SK-N-SH (cell line): ENCODE measurements around the gene NPM1. TPM values are rescaled to one million over a fixed set of nuclear protein-coding genes. Genes with fewer than 3 reads are reported as not detected.

Experiments
- CTCF ChIA-PET: fragments of 300-600, 350-600 bp; formaldehyde crosslinking; extraction: SDS; loops from one replicate; lab custom pipeline; 2021; lab: Yijun Ruan, JAX
- POLR2A ChIA-PET: fragments of 350-600 bp; sonication (Branson Sonifier 250); formaldehyde crosslinking; extraction: SDS; loops from one replicate; lab custom pipeline; 2020; ENCODE audit warnings: antibody characterized with exemption, inconsistent platforms; lab: Yijun Ruan, JAX
- DNase-seq: peaks from one replicate; pipeline ENCODE4 v3.0.0; 2012
- H2AFZ ChIP-seq: fragments of 200-600 bp; sonication (generic); 2 replicates; pipeline ENCODE4 v1.8.1; 2016; ENCODE audit warnings: antibody characterized with exemption, mild to moderate bottlenecking, low read depth
- H3F3A ChIP-seq: fragments of 200-600 bp; sonication (generic); replicated peaks from 2 replicates; pipeline ENCODE3; 2016; ENCODE audit warnings: antibody characterized with exemption, mild to moderate bottlenecking; ENCODE audit not compliant: insufficient read depth
- H3K27ac ChIP-seq, 2 experiments: fragments of 200-500 bp in 1 of 2; fragments of 200-600 bp in 1 of 2; sonication (Bioruptor generic) in 1 of 2; sonication (generic), shearing (Covaris generic) in 1 of 2; 2 replicates each; pipeline versions ENCODE4 v1.5.1 to v1.6.1; 2014 to 2016; ENCODE audit warnings: low read depth in 2 of 2, inconsistent platforms in 1 of 2, low read length in 1 of 2, mild to moderate bottlenecking in 1 of 2, mixed read lengths in 1 of 2
- H3K27me3 ChIP-seq: fragments of 200-600 bp; sonication (generic), shearing (Covaris generic); 2 replicates; pipeline ENCODE4 v1.6.1; 2016; ENCODE audit warnings: mixed run types; ENCODE audit not compliant: insufficient read depth
- H3K36me3 ChIP-seq, 2 experiments: fragments of 200-500 bp in 1 of 2; fragments of 200-600 bp in 1 of 2; sonication (Bioruptor generic) in 1 of 2; sonication (generic) in 1 of 2; replicated peaks in 1 of 2; 2 replicates each; pipeline versions ENCODE3 to v1.5.1; 2014 to 2016; ENCODE audit warnings: low read length in 1 of 2, mild to moderate bottlenecking in 1 of 2; ENCODE audit not compliant: insufficient read depth in 2 of 2, control insufficient read depth in 1 of 2
- H3K4me1 ChIP-seq, 2 experiments: fragments of 200-500 bp in 1 of 2; fragments of 200-600 bp in 1 of 2; sonication (Bioruptor generic) in 1 of 2; sonication (generic), shearing (Covaris generic) in 1 of 2; 2 replicates each; pipeline versions ENCODE4 v1.5.1 to v1.6.1; 2014 to 2016; ENCODE audit warnings: low read depth in 1 of 2, low read length in 1 of 2, mixed run types in 1 of 2; ENCODE audit not compliant: insufficient read depth in 2 of 2, control insufficient read depth in 1 of 2
- H3K4me2 ChIP-seq: fragments of 200-600 bp; sonication (generic), shearing (Covaris generic); 2 replicates; pipeline ENCODE4 v1.6.1; 2017; ENCODE audit warnings: mixed run types
- H3K4me3 ChIP-seq, 2 experiments: fragments of 200-500 bp in 1 of 2; fragments of 200-600 bp in 1 of 2; sonication (Bioruptor generic) in 1 of 2; sonication (generic), shearing (Covaris generic) in 1 of 2; 2 replicates each; pipeline versions ENCODE4 v1.5.1 to v1.8.1; 2014 to 2016; ENCODE audit warnings: low read depth in 2 of 2, inconsistent platforms in 1 of 2, low read length in 1 of 2, mild to moderate bottlenecking in 1 of 2, mixed read lengths in 1 of 2, moderate library complexity in 1 of 2
- H3K79me2 ChIP-seq: fragments of 200-600 bp; sonication (generic); 2 replicates; pipeline ENCODE4 v1.8.1; 2017; ENCODE audit warnings: mild to moderate bottlenecking; ENCODE audit not compliant: insufficient read depth
- H3K9ac ChIP-seq: fragments of 200-600 bp; sonication (generic); 2 replicates; pipeline ENCODE4 v1.6.1; 2017; ENCODE audit warnings: mixed run types
- H3K9me2 ChIP-seq: fragments of 200-600 bp; sonication (generic); 2 replicates; pipeline ENCODE4 v1.6.1; 2017; ENCODE audit warnings: mixed run types
- H3K9me3 ChIP-seq: fragments of 200-600 bp; sonication (generic); 2 replicates; pipeline ENCODE4 v1.6.1; 2017; ENCODE audit warnings: mixed run types, mild to moderate bottlenecking, moderate library complexity
- H4K20me1 ChIP-seq: fragments of 200-600 bp; sonication (generic); 2 replicates; pipeline ENCODE4 v1.6.1; 2017; ENCODE audit warnings: mild to moderate bottlenecking, mixed run types; ENCODE audit not compliant: insufficient read depth
- CHD2 ChIP-seq: fragments of 150-350 bp; IDR thresholded peaks from 2 replicates; pipeline ENCODE4 v1.6.1; 2018; ENCODE audit warnings: low read length; ENCODE audit not compliant: partially characterized antibody
- FOXJ3 ChIP-seq: sonication (generic); formaldehyde crosslinking; IDR thresholded peaks from 2 replicates; pipeline ENCODE4 v1.5.1; 2020; ENCODE audit warnings: mild to moderate bottlenecking, missing genetic modification reagents
- GABPA ChIP-seq: IDR thresholded peaks from 2 replicates; pipeline ENCODE4 v1.4.0; 2012; ENCODE audit warnings: low read depth, mild to moderate bottlenecking
- GATA2 ChIP-seq: sonication (generic); formaldehyde crosslinking; IDR thresholded peaks from 2 replicates; pipeline ENCODE4 v1.5.0; 2020; ENCODE audit warnings: mild to moderate bottlenecking, missing genetic modification reagents
- MEF2A ChIP-seq: IDR thresholded peaks from 2 replicates; pipeline ENCODE4 v1.4.0; 2012; ENCODE audit warnings: low read depth, borderline replicate concordance
- NFIC ChIP-seq: IDR thresholded peaks from 2 replicates; pipeline ENCODE4 v1.4.0; 2012; ENCODE audit warnings: borderline replicate concordance
- NRF1 ChIP-seq: IDR thresholded peaks from 2 replicates; pipeline ENCODE4 v1.6.1; 2012; ENCODE audit warnings: low read depth, mild to moderate bottlenecking, low read length
- POLR2AphosphoS5 ChIP-seq: IDR thresholded peaks from 2 replicates; pipeline ENCODE4 v1.6.1; 2012; ENCODE audit warnings: low read depth, low read length
- RAD21 ChIP-seq: IDR thresholded peaks from 2 replicates; pipeline ENCODE4 v1.6.1; 2012; ENCODE audit warnings: mild to moderate bottlenecking, low read length
- RCOR1 ChIP-seq: fragments of 150-350 bp; IDR thresholded peaks from 2 replicates; pipeline ENCODE4 v1.6.1; 2017; ENCODE audit warnings: antibody characterized with exemption, low read length
- RXRA ChIP-seq: IDR thresholded peaks from 2 replicates; pipeline ENCODE4 v1.4.0; 2012; ENCODE audit warnings: low read depth, mild to moderate bottlenecking, borderline replicate concordance
- TAF1 ChIP-seq: IDR thresholded peaks from 2 replicates; pipeline ENCODE4 v1.6.1; 2012; ENCODE audit warnings: low read depth, mild to moderate bottlenecking, low read length, moderate library complexity, borderline replicate concordance
- TCF12 ChIP-seq: IDR thresholded peaks from 2 replicates; pipeline ENCODE4 v1.4.0; 2012
- WGBS: methylation state at CpG from one replicate; pipeline ENCODE4 v1.1.6; 2017; ENCODE audit warnings: low lambda C conversion rate; 5-methylcytosine and 5-hydroxymethylcytosine counted together
- polyA plus RNA-seq, 3 experiments: library from polyadenylated mRNA; depleted of rRNA; stranded (reverse); fragments of >200 nt; gene quantifications; 2 replicates each; pipeline ENCODE4 v1.2.3, GENCODE V29; 2012
- TF ChIP-seq, protein P1 (sequence below): fragments of 200-600 bp; sonication (generic); IDR thresholded peaks from 2 replicates; pipeline ENCODE4 v1.6.1; 2017; ENCODE audit warnings: antibody characterized with exemption, mild to moderate bottlenecking, moderate library complexity
- TF ChIP-seq, protein P2 (sequence below): IDR thresholded peaks from 2 replicates; pipeline ENCODE4 v1.4.0; 2012; ENCODE audit warnings: low read depth
- TF ChIP-seq, protein P3 (sequence below): IDR thresholded peaks from 2 replicates; pipeline ENCODE4 v1.6.1; 2012; ENCODE audit warnings: mild to moderate bottlenecking, low read depth, low read length, moderate library complexity

The NPM1 gene
- polyA plus RNA-seq, 1 of the 3 experiments (the other 2 are of a cell fraction) = 4,764 TPM

DNA sequence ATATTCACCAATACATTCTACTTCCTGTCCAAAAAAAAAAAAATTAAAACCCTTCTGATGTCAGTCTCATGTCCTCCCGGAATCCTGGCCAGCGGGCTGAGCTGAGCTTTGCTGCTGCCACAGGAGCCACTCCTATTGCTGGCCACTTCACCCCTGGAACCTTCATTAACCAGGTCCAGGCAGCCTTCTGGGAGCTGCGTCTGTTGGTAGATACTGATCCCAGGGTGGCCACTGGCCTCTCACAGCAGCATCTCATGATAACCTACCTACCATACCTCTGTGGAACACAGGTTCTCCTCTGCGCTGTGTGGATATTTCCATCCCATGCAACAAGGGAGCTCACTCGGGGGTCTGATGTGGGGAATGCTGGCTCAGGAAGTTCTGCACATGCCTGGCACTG is 21.0 kb upstream of the NPM1 start:
- TF ChIP-seq NFIC = no peak
- no peak for TF ChIP-seq FOXJ3 (CRISPR knock-in tag)
- TF ChIP-seq NRF1 = no peak
- TF ChIP-seq GATA2 = no peak
- TF ChIP-seq, protein P1, sequence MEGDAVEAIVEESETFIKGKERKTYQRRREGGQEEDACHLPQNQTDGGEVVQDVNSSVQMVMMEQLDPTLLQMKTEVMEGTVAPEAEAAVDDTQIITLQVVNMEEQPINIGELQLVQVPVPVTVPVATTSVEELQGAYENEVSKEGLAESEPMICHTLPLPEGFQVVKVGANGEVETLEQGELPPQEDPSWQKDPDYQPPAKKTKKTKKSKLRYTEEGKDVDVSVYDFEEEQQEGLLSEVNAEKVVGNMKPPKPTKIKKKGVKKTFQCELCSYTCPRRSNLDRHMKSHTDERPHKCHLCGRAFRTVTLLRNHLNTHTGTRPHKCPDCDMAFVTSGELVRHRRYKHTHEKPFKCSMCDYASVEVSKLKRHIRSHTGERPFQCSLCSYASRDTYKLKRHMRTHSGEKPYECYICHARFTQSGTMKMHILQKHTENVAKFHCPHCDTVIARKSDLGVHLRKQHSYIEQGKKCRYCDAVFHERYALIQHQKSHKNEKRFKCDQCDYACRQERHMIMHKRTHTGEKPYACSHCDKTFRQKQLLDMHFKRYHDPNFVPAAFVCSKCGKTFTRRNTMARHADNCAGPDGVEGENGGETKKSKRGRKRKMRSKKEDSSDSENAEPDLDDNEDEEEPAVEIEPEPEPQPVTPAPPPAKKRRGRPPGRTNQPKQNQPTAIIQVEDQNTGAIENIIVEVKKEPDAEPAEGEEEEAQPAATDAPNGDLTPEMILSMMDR = no peak
- no peak for TF ChIP-seq POLR2AphosphoS5
- no peak for TF ChIP-seq RAD21
- TF ChIP-seq, protein P2, sequence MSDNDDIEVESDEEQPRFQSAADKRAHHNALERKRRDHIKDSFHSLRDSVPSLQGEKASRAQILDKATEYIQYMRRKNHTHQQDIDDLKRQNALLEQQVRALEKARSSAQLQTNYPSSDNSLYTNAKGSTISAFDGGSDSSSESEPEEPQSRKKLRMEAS = no peak
- no peak for TF ChIP-seq CHD2
- TF ChIP-seq GABPA = no peak
- no peak for TF ChIP-seq TCF12
- no peak for TF ChIP-seq RXRA
- no peak for TF ChIP-seq RCOR1
- TF ChIP-seq TAF1 = no peak
- TF ChIP-seq, protein P3, sequence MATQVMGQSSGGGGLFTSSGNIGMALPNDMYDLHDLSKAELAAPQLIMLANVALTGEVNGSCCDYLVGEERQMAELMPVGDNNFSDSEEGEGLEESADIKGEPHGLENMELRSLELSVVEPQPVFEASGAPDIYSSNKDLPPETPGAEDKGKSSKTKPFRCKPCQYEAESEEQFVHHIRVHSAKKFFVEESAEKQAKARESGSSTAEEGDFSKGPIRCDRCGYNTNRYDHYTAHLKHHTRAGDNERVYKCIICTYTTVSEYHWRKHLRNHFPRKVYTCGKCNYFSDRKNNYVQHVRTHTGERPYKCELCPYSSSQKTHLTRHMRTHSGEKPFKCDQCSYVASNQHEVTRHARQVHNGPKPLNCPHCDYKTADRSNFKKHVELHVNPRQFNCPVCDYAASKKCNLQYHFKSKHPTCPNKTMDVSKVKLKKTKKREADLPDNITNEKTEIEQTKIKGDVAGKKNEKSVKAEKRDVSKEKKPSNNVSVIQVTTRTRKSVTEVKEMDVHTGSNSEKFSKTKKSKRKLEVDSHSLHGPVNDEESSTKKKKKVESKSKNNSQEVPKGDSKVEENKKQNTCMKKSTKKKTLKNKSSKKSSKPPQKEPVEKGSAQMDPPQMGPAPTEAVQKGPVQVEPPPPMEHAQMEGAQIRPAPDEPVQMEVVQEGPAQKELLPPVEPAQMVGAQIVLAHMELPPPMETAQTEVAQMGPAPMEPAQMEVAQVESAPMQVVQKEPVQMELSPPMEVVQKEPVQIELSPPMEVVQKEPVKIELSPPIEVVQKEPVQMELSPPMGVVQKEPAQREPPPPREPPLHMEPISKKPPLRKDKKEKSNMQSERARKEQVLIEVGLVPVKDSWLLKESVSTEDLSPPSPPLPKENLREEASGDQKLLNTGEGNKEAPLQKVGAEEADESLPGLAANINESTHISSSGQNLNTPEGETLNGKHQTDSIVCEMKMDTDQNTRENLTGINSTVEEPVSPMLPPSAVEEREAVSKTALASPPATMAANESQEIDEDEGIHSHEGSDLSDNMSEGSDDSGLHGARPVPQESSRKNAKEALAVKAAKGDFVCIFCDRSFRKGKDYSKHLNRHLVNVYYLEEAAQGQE = no peak
- no peak for TF ChIP-seq MEF2A
- H3K27me3 ChIP-seq = no peaks in the 10 kb centered on the region
- no peak overlapping the region for H3K27ac ChIP-seq
- H3K4me2 ChIP-seq = no peak overlapping the region
- H3F3A ChIP-seq = no peaks in the 10 kb centered on the region
- no peaks in the 10 kb centered on the region for H3K9me3 ChIP-seq
- H3K4me3 ChIP-seq = no peak overlapping the region
- H3K4me1 ChIP-seq = no peaks in the 10 kb centered on the region
- no peak overlapping the region for H3K9ac ChIP-seq
- no peaks in the 10 kb centered on the region for H3K9me2 ChIP-seq
- H4K20me1 ChIP-seq = no peaks in the 10 kb centered on the region
- DNase-seq = no peak
- no peaks in the 10 kb centered on the region for H3K79me2 ChIP-seq
- ChIA-PET CTCF (interaction anchor here (1.7 kb wide), 1 partner anchor 24 kb away, joined by 5 read pairs; no protein-coding TSS in a partner anchor), POLR2A (interaction anchor here (0.7 kb wide), 1 partner anchor 23 kb away, joined by 3 read pairs; no protein-coding TSS in a partner anchor)
- H2AFZ ChIP-seq = no peak overlapping the region
- no peaks in the 10 kb centered on the region for H3K36me3 ChIP-seq
- WGBS = 60% methylated on average over 4 of the region's 5 CpGs
